ENCODE measurements around the gene CAMK4.

GRCh38 chr5:111301264-111301663 is 77.1 kb downstream of the CAMK4 start:
- TF ChIP-seq, protein P1, sequence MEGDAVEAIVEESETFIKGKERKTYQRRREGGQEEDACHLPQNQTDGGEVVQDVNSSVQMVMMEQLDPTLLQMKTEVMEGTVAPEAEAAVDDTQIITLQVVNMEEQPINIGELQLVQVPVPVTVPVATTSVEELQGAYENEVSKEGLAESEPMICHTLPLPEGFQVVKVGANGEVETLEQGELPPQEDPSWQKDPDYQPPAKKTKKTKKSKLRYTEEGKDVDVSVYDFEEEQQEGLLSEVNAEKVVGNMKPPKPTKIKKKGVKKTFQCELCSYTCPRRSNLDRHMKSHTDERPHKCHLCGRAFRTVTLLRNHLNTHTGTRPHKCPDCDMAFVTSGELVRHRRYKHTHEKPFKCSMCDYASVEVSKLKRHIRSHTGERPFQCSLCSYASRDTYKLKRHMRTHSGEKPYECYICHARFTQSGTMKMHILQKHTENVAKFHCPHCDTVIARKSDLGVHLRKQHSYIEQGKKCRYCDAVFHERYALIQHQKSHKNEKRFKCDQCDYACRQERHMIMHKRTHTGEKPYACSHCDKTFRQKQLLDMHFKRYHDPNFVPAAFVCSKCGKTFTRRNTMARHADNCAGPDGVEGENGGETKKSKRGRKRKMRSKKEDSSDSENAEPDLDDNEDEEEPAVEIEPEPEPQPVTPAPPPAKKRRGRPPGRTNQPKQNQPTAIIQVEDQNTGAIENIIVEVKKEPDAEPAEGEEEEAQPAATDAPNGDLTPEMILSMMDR (conservative IDR thresholded peaks at IDR 0.05), result no peak
- no peak for TF ChIP-seq EZH2 (IDR thresholded peaks at IDR 0.05; ENCODE audit: low read depth)

Measured in PC-9 (cell line).